IPS-NIHi7 (cell line): Measurements from ENCODE around the gene DUSP9.
"Not testable (repeated sequence)": the region's sequence is repeated elsewhere in the genome, so short reads cannot be mapped to it uniquely, and the experiment has no call there.

Experiments
- DNase-seq: peaks from one replicate; pipeline ENCODE4 v3.0.0; 2012; ENCODE audit warnings: mixed read lengths; ENCODE audit errors: extremely low spot score

DUSP9 gene

GRCh38 chrX:153670748-153671588, 24.0 kb downstream of the DUSP9 start:
- peak; percentile 2 for DNase-seq

- peak; percentile 3 for DNase-seq
Measured at GRCh38 chrX:153671589-153672530, 24.9 kb downstream of the DUSP9 start.

- DNase-seq, result peak; percentile 12
Measured at GRCh38 chrX:153672531-153673427, 25.8 kb downstream of the DUSP9 start.

- peak; percentile 33 for DNase-seq
Measured at GRCh38 chrX:153673428-153674218, 26.6 kb downstream of the DUSP9 start, which contains the start of gene PNCK. Gene PNCK (minus strand): TSS chrX:153673813. CDS start chrX:153673076, 737 bp downstream.

GRCh38 chrX:153674219-153674851, 27.3 kb downstream of the DUSP9 start:
- no peak for DNase-seq

GRCh38 chrX:153681175-153681574, 34.2 kb downstream of the DUSP9 start:
- DNase-seq, result no peak

- not testable (repeated sequence) for DNase-seq
Measured at GRCh38 chrX:153683486-153683885, 36.5 kb downstream of the DUSP9 start.

GRCh38 chrX:153684467-153685155, 37.6 kb downstream of the DUSP9 start:
- DNase-seq, result peak; percentile 47

GRCh38 chrX:153685156-153685536, 38.1 kb downstream of the DUSP9 start:
- DNase-seq, result no peak

- DNase-seq, result no peak
Measured at GRCh38 chrX:153685751-153686696, 39.0 kb downstream of the DUSP9 start.

- DNase-seq, result no peak
Measured at GRCh38 chrX:153686711-153687110, 39.7 kb downstream of the DUSP9 start.

- DNase-seq, result no peak
Measured at GRCh38 chrX:153687121-153688039, 40.4 kb downstream of the DUSP9 start, which contains the start of gene SLC6A8. Gene SLC6A8 (plus strand): TSS chrX:153687926. CDS start chrX:153688575, 649 bp downstream.

GRCh38 chrX:153688071-153688470, 41.1 kb downstream of the DUSP9 start:
- DNase-seq, result no peak

- no peak for DNase-seq
Measured at GRCh38 chrX:153688506-153688905, 41.5 kb downstream of the DUSP9 start.

- no peak for DNase-seq
Measured at GRCh38 chrX:153688911-153689590, 42.0 kb downstream of the DUSP9 start.

- DNase-seq, result no peak
Measured at GRCh38 chrX:153689654-153690465, 42.9 kb downstream of the DUSP9 start.
